IMR-90 (cell line): ENCODE data around the gene PI16. TPM values are rescaled to one million over a fixed set of nuclear protein-coding genes. Genes with fewer than 3 reads are reported as not detected.

Experiments
- ATAC-seq: fragments of 200-7000 bp; cut with Tn5 transposase; 2 replicates; pipeline ENCODE4 v1.9.1; 2020; ENCODE audit warnings: low read depth, mild to moderate bottlenecking, moderate library complexity
- BruUV-seq: library from RNA; stranded (reverse); fragments of 400-500 nt; replicated peaks from 2 replicates; lab custom pipeline; 2021; lab: Mats Ljungman, UMichigan
- CTCF ChIA-PET: fragments of 300-600 bp; formaldehyde crosslinking; extraction: SDS; loops from one replicate; lab custom pipeline; 2021; ENCODE audit warnings: antibody characterized with exemption; lab: Yijun Ruan, JAX
- POLR2A ChIA-PET: fragments of 300-600 bp; sonication (Branson Sonifier 250); formaldehyde crosslinking; loops from one replicate; lab custom pipeline; 2022; ENCODE audit warnings: antibody characterized with exemption; ENCODE audit not compliant: unreplicated experiment; lab: Charles Lee
- DNase-seq: peaks from one replicate; pipeline ENCODE4 v3.0.0; 2013
- H2AFZ ChIP-seq: replicated peaks from 2 replicates; pipeline ENCODE3; 2013; ENCODE audit warnings: low read length, mild to moderate bottlenecking; ENCODE audit not compliant: poor library complexity
- H2AK5ac ChIP-seq: 2 replicates; pipeline ENCODE4 v1.6.1; 2013; ENCODE audit warnings: low read depth, low read length, inconsistent platforms
- H2AK9ac ChIP-seq: replicated peaks from 2 replicates; pipeline ENCODE3; 2013; ENCODE audit warnings: mild to moderate bottlenecking, low read depth, low read length, moderate library complexity; ENCODE audit not compliant: poor library complexity
- H2BK120ac ChIP-seq: 2 replicates; pipeline ENCODE4 v1.6.1; 2013; ENCODE audit warnings: low read depth, low read length, inconsistent platforms
- H2BK15ac ChIP-seq: 3 replicates; pipeline ENCODE4 v1.6.1; 2013; ENCODE audit warnings: low read depth, low read length, inconsistent platforms
- H2BK20ac ChIP-seq: 2 replicates; pipeline ENCODE4 v1.6.1; 2013; ENCODE audit warnings: low read depth, mild to moderate bottlenecking, inconsistent platforms, low read length, moderate library complexity
- H2BK5ac ChIP-seq: 2 replicates; pipeline ENCODE4 v1.6.1; 2013; ENCODE audit warnings: mild to moderate bottlenecking, low read depth, low read length, inconsistent platforms; ENCODE audit not compliant: poor library complexity, severe bottlenecking
- H3K14ac ChIP-seq: replicated peaks from 2 replicates; pipeline ENCODE4 v1.6.1; 2013; ENCODE audit warnings: low read depth, low read length, inconsistent platforms
- H3K18ac ChIP-seq: 2 replicates; pipeline ENCODE4 v1.6.1; 2013; ENCODE audit warnings: low read depth, low read length, control low read depth
- H3K23ac ChIP-seq: 2 replicates; pipeline ENCODE4 v1.6.1; 2013; ENCODE audit warnings: low read depth, low read length, inconsistent platforms
- H3K27ac ChIP-seq: 2 replicates; pipeline ENCODE4 v1.5.1; 2013; ENCODE audit warnings: mild to moderate bottlenecking, control low read depth, low read length; ENCODE audit not compliant: insufficient read depth
- H3K27me3 ChIP-seq: 2 replicates; pipeline ENCODE4 v1.6.1; 2013; ENCODE audit warnings: low read length; ENCODE audit not compliant: control insufficient read depth, insufficient read depth
- H3K36me3 ChIP-seq: 2 replicates; pipeline ENCODE4 v1.6.1; 2013; ENCODE audit warnings: low read length, mixed read lengths; ENCODE audit not compliant: control insufficient read depth, insufficient read depth
- H3K4ac ChIP-seq: 2 replicates; pipeline ENCODE4 v1.6.1; 2013; ENCODE audit warnings: low read depth, low read length, inconsistent platforms
- H3K4me1 ChIP-seq: 2 replicates; pipeline ENCODE4 v1.6.1; 2013; ENCODE audit warnings: low read length, mixed read lengths; ENCODE audit not compliant: control insufficient read depth, insufficient read depth
- H3K4me2 ChIP-seq: 2 replicates; pipeline ENCODE4 v1.6.1; 2013; ENCODE audit warnings: low read depth, mild to moderate bottlenecking, control low read depth, low read length, moderate library complexity
- H3K4me3 ChIP-seq: 2 replicates; pipeline ENCODE4 v1.5.1; 2013; ENCODE audit warnings: low read depth, mild to moderate bottlenecking, control low read depth, low read length, moderate library complexity; ENCODE audit not compliant: insufficient read depth
- H3K56ac ChIP-seq: 2 replicates; pipeline ENCODE4 v1.6.1; 2013; ENCODE audit warnings: low read length, inconsistent platforms; ENCODE audit not compliant: insufficient read depth; ENCODE audit errors: extremely low read depth
- H3K79me1 ChIP-seq, 2 experiments: 2 replicates each; pipeline ENCODE4 v1.6.1; 2013; ENCODE audit warnings: low read length in 2 of 2, inconsistent platforms in 1 of 2, low read depth in 1 of 2
- H3K9ac ChIP-seq: 2 replicates; pipeline ENCODE4 v1.6.1; 2013; ENCODE audit warnings: low read depth, low read length, control low read depth
- H3K9me1 ChIP-seq: 2 replicates; pipeline ENCODE4 v1.6.1; 2013; ENCODE audit warnings: low read length, inconsistent platforms; ENCODE audit not compliant: insufficient read depth
- H3K9me3 ChIP-seq: 2 replicates; pipeline ENCODE4 v1.6.1; 2013; ENCODE audit warnings: low read length; ENCODE audit not compliant: control insufficient read depth, insufficient read depth
- H4K20me1 ChIP-seq: 2 replicates; pipeline ENCODE4 v1.6.1; 2013; ENCODE audit warnings: low read length, inconsistent platforms; ENCODE audit not compliant: insufficient read depth
- H4K5ac ChIP-seq: 2 replicates; pipeline ENCODE4 v1.6.1; 2013; ENCODE audit warnings: mild to moderate bottlenecking, low read depth, low read length, control low read depth
- H4K8ac ChIP-seq, 2 experiments: 2 replicates each; pipeline ENCODE4 v1.6.1; 2013; ENCODE audit warnings: low read depth in 2 of 2, low read length in 2 of 2, control low read depth in 1 of 2, inconsistent platforms in 1 of 2
- H4K91ac ChIP-seq: 2 replicates; pipeline ENCODE4 v1.6.1; 2013; ENCODE audit warnings: low read depth, low read length, inconsistent platforms; ENCODE audit not compliant: insufficient read depth
- CTCF ChIP-seq: conservative IDR thresholded peaks from 2 replicates; pipeline ENCODE4 v1.5.1; 2012; ENCODE audit warnings: mild to moderate bottlenecking, low read depth, low read length, improper control_type of control experiment
- FOS ChIP-seq: fragments of 150-350 bp; IDR thresholded peaks from 2 replicates; pipeline ENCODE4 v1.6.1; 2016; ENCODE audit warnings: low read depth, low read length
- MAFK ChIP-seq: IDR thresholded peaks from 2 replicates; pipeline ENCODE4 v1.6.1; 2012; ENCODE audit warnings: low read depth, low read length, improper control_type of control experiment
- NFE2L2 ChIP-seq: fragments of 150-350 bp; IDR thresholded peaks from 2 replicates; pipeline ENCODE4 v1.6.1; 2016; ENCODE audit warnings: low read depth, mild to moderate bottlenecking, low read length
- POLR2A ChIP-seq: IDR thresholded peaks from 2 replicates; pipeline ENCODE4 v1.6.1; 2012; ENCODE audit warnings: mild to moderate bottlenecking, low read depth, low read length
- RCOR1 ChIP-seq: IDR thresholded peaks from 2 replicates; pipeline ENCODE4 v1.6.1; 2012; ENCODE audit warnings: mild to moderate bottlenecking, low read length, improper control_type of control experiment; ENCODE audit not compliant: insufficient replicate concordance
- SMC3 ChIP-seq: fragments of 150-350 bp; IDR thresholded peaks from 2 replicates; pipeline ENCODE4 v1.6.1; 2016; ENCODE audit warnings: low read depth, mild to moderate bottlenecking, antibody characterized with exemption, low read length, moderate library complexity
- USF2 ChIP-seq: fragments of 150-350 bp; IDR thresholded peaks from 2 replicates; pipeline ENCODE4 v1.6.1; 2017; ENCODE audit warnings: mild to moderate bottlenecking, antibody characterized with exemption, low read length, low read depth
- WGBS, 2 experiments: methylation state at CpG; one replicate each; pipeline versions ENCODE4 v1.1.5 to v1.1.7; 2013; ENCODE audit warnings: missing lambda C conversion rate in 2 of 2; ENCODE audit not compliant: insufficient read length in 1 of 2; ENCODE audit errors: extremely low coverage in 2 of 2; 5-methylcytosine and 5-hydroxymethylcytosine counted together
- dilution Hi-C: fragments of 300-500 bp; cut with HindIII; formaldehyde crosslinking; loops from one replicate; pipeline ENCODE4 v1.14.3; 2018; ENCODE audit warnings: low sequenced_read_pairs; ENCODE audit not compliant: unreplicated experiment
- in situ Hi-C: fragments of 300-500 bp; cut with MboI; formaldehyde crosslinking; loops from 3 replicates; pipeline ENCODE4 v1.14.3; 2019; ENCODE audit warnings: low sequenced_read_pairs, inconsistent platforms, mixed read lengths
- intact Hi-C: fragments of 100-400 bp; cut with micrococcal nuclease; formaldehyde crosslinking; loops from 2 replicates; pipeline ENCODE4 v1.10.0; 2022
- polyA plus RNA-seq, 3 experiments: library from polyadenylated mRNA; depleted of rRNA; stranded (reverse); fragments of >200 nt; gene quantifications; 2 replicates each; pipeline ENCODE4 v1.2.3, GENCODE V29; 2012; ENCODE audit warnings: low replicate concordance in 1 of 3
- total RNA-seq: library from RNA; depleted of rRNA; stranded (reverse); fragments of >200 nt; gene quantifications from 2 replicates; pipeline ENCODE4 v1.2.3, GENCODE V29; 2012

Gene PI16
- total and polyA plus RNA-seq, 2 of the 4 experiments (the other 2 are of a cell fraction): 0.21 TPM; not detected in 1

DNA sequence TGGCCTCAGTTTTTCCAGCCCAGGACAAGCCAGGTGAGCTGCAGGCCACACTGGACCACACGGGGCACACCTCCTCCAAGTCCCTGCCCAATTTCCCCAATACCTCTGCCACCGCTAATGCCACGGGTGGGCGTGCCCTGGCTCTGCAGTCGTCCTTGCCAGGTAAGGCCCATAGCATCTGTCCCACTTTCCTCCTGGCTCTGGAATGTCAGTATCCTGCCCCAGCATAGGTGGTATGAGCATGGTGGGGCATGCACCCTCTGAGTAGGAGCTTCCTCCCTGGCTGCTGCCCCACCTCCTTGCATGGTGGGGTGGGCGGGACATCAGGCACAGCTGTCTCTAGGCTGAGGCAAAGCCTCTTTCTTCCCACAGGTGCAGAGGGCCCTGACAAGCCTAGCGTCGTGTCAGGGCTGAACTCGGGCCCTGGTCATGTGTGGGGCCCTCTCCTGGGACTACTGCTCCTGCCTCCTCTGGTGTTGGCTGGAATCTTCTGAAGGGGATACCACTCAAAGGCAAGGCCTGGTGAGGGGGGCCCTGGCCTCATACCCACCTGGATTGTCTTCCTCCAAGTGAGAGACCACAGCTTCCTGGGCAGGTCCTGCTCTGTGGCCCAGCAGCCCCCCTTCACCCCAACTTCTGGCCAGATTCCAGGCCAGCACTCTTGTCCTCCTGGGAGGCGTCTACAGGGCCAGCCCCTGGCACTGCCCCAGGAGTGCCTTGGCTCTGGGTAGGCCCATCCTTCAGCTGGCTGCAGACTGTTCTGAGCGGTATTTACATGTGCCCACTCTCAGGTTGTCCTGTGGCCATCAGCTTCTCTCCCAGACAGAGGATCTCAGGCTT is 9.1 kb downstream of the PI16 start (continued):
- no peak for TF ChIP-seq NFE2L2

DNA sequence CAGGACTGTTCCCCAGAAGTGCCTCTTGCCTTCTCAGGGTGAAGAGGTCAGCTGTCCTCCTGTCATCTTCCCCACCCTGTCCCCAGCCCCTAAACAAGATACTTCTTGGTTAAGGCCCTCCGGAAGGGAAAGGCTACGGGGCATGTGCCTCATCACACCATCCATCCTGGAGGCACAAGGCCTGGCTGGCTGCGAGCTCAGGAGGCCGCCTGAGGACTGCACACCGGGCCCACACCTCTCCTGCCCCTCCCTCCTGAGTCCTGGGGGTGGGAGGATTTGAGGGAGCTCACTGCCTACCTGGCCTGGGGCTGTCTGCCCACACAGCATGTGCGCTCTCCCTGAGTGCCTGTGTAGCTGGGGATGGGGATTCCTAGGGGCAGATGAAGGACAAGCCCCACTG is 9.8 kb downstream of the PI16 start:
- Histone ChIP-seq H3K79me1 (peaks cover 0 to 6% of the 10 kb centered on the region in 2 experiments; a peak in 1 of 4 replicates), H2BK120ac (no peak overlapping the region), H3K4me1 (peaks cover 4% of the 10 kb centered on the region), H3K27me3 (no peaks in the 10 kb centered on the region), H4K8ac (no peak overlapping the region), H3K4me2 (no peak overlapping the region), H3K9me3 (no peaks in the 10 kb centered on the region), H2BK20ac (no peak overlapping the region), H2AK9ac (no peak overlapping the region), H3K9ac (no peak overlapping the region), H2AK5ac (no peak overlapping the region), H2BK5ac (no peak overlapping the region), H3K23ac (no peak overlapping the region), H4K5ac (no peak overlapping the region), H3K18ac (no peak overlapping the region), H3K27ac (no peak overlapping the region), H3K4ac (no peak overlapping the region), H2BK15ac (no peak overlapping the region), H2AFZ (no peak overlapping the region), H4K91ac (no peak overlapping the region), H3K56ac (no peak overlapping the region), H3K4me3 (no peak overlapping the region), H3K9me1 (no peaks in the 10 kb centered on the region; the same call in 1 of the 2 replicates), H4K20me1 (peaks cover 9% of the 10 kb centered on the region; the same call in 1 of the 2 replicates), H3K14ac (no peak overlapping the region), H3K36me3 (peaks cover 28% of the 10 kb centered on the region)
- in situ Hi-C loops: no loop called here
- WGBS, 2 experiments: no CpG with 5 or more reads among the region's 6 CpGs
- DNase-seq (no peak), ATAC-seq (no peak)
- ChIA-PET POLR2A (no interaction called here), CTCF (no interaction called here)
- intact Hi-C loops: no loop called here
- no peak for TF ChIP-seq RCOR1
- no peak for TF ChIP-seq USF2
- TF ChIP-seq CTCF: no peak
- no peak for TF ChIP-seq MAFK
- TF ChIP-seq POLR2A: no peak
- no peak for TF ChIP-seq FOS
- TF ChIP-seq SMC3: no peak
- BruUV-seq: no TSS peak
- dilution Hi-C loops: no loop called here
